Immature natural killer cell (primary cell): ENCODE data around the gene ARHGEF25. TPM values are rescaled to one million over a fixed set of nuclear protein-coding genes. Genes with fewer than 3 reads are reported as not detected.
A peak's percentile ranks its signal among the peaks of the same experiment; 100 is the strongest.
"Not testable (repeated sequence)": the region's sequence is repeated elsewhere in the genome, so short reads cannot be mapped to it uniquely, and the experiment has no call there.

Experiments used
- DNase-seq, 3 donors: peaks; one replicate each; pipeline ENCODE4 v3.0.0; 2022; ENCODE audit warnings: mixed read lengths in 1 of 3
- H3K27ac Mint-ChIP-seq, 6 donors: one replicate each; pipeline ENCODE4 v1.8.0; 2020; ENCODE audit warnings: mixed read lengths in 6 of 6, mild to moderate bottlenecking in 5 of 6, inconsistent platforms in 4 of 6, moderate library complexity in 3 of 6
- H3K27me3 Mint-ChIP-seq, 3 donors: one replicate each; pipeline ENCODE4 v1.8.0; 2020 to 2021; ENCODE audit warnings: low read depth in 3 of 3, mild to moderate bottlenecking in 3 of 3, mixed read lengths in 3 of 3, moderate library complexity in 3 of 3, inconsistent platforms in 1 of 3
- H3K36me3 Mint-ChIP-seq, 3 donors: one replicate each; pipeline ENCODE4 v1.8.0; 2020; ENCODE audit warnings: mixed read lengths in 3 of 3, inconsistent platforms in 2 of 3, mild to moderate bottlenecking in 2 of 3
- H3K4me1 Mint-ChIP-seq, 2 donors: one replicate each; pipeline ENCODE4 v1.8.0; 2020; ENCODE audit warnings: inconsistent platforms in 2 of 2, mild to moderate bottlenecking in 2 of 2, mixed read lengths in 2 of 2, moderate library complexity in 1 of 2
- H3K4me3 Mint-ChIP-seq, 5 donors: one replicate each; pipeline ENCODE4 v1.8.0; 2020; ENCODE audit warnings: mild to moderate bottlenecking in 5 of 5, mixed read lengths in 5 of 5, inconsistent platforms in 3 of 5, moderate library complexity in 3 of 5
- H3K9me3 Mint-ChIP-seq, 6 donors: one replicate each; pipeline ENCODE4 v1.8.0; 2020; ENCODE audit warnings: mild to moderate bottlenecking in 6 of 6, mixed read lengths in 6 of 6, inconsistent platforms in 4 of 6, moderate library complexity in 3 of 6
- polyA plus RNA-seq, 3 donors: library from polyadenylated mRNA; unstranded; fragments of 300-500 nt; fragmentation: Illumina TruSeq; gene quantifications; one replicate each; pipeline ENCODE4 v1.2.3, GENCODE V29; 2021

The ARHGEF25 gene
- polyA plus RNA-seq, 3 donors from 2014 or later: 0.27 TPM; not detected in 2

DNA sequence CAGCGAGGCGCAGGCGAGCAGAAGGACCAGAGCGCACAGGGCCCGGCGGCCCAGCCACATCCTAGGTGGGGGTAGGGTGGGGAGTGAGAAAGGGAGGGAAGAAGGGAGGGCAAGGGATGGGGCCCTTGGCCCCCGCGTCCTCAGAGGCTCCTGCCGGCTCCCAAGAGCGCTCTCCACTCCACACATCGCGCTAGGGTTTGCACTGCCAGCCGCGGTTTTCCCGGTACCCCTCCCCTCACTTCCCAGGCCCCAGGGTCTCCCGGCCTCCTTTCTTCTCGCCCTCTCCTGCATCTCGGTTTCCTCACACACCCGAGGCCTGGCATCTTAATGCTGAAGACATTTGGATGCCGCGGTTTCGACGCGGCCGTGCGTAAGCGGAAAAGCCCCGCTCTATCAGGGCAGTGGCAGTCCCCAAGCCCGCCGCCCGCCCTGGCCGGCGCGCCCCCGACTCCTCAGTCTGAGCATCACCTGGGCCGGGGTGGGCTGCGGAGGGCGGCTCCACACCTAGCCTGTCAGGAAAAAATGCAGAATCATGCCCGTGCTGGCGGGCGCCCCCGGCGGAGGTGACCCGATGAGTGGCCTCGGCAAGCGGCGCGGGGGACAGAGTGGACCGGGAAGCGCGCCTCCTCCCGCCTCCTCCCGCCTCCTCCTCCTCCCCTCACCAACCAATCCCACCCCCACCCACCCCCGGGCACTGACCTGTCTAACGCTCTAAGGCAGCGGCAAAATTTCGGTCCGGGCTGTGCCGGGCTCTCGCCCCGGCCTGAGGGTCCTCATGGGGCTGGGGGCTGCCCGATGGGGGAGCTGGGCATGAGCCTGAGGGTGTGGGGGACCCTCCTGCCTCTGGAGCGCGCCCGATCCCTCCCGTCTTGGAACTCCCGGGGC lies 21.1 kb downstream of the ARHGEF25 start:
- DNase-seq: no peak
- peaks cover 10 to 29% (median 12%) of the 10 kb centered on the region in 3 donors for H3K27me3 Mint-ChIP-seq
- H3K4me1 Mint-ChIP-seq: peaks cover 6 to 9% of the 10 kb centered on the region in 2 donors
- H3K36me3 Mint-ChIP-seq: no peaks in the 10 kb centered on the region
- H3K4me3 Mint-ChIP-seq: peak overlapping the region in 3 of 5 donors; percentile 46 to 74 (median 59)
- H3K27ac Mint-ChIP-seq: no peak overlapping the region
- H3K9me3 Mint-ChIP-seq: no peaks in the 10 kb centered on the region

DNA sequence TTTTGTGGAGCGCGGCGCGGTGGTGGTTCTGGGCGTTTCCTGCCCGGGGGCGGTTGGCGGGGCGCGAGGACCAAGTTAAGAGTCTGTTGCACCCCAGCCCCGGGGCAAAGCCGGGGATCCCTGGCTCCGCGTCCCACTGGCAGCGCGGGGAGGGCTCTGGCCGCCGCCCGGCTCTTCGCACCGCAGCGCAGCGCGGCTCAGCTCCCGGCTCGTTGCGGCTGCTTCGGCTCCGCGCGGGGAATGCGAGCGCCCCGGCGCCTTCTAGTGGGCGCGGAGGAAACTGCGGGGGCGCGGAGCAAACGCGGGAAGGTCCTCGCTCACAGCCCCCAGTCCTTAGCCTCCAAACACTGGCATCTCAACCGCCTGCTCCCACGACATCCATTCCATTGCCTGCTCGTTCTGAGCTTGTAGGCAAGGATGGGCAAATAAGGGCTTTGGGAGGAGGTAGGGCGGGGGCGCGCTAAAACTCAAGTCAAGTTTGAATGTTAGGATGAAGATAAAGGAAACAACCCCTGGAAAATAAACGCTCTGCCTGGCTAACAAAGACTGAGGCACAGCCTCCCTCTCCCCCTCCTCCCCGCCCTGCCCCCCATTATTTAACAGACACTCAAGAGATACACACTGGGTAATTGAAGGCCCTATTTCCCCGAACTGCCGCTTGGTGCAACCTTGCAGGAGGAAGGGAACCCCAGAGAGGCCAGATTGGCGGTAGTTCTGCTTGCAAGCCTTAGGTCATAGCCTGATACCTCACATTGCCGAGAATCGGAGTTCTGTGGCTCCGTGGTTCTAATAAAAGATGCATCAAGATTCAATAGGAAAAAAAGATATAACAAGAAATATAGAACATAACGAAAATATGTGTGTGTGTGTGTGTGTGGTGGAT lies 22.0 kb downstream of the ARHGEF25 start, which contains the start of gene B4GALNT1:
Gene B4GALNT1 (minus strand): TSS at position 244 of the 883 bp plus-strand sequence. CDS start 1,069 bp downstream, outside the sequence.
- H3K4me3 Mint-ChIP-seq: peak within 1 kb of the TSS; percentile 15 to 74 (median 67)
- peaks cover 9 to 24% (median 10%) of the 10 kb centered on the region in 3 donors for H3K27me3 Mint-ChIP-seq
- H3K4me1 Mint-ChIP-seq: peaks cover 3 to 6% of the 10 kb centered on the region in 2 donors
- H3K27ac Mint-ChIP-seq: no peak within 1 kb of the TSS
- no peaks in the 10 kb centered on the region for H3K36me3 Mint-ChIP-seq
- peak; percentile 53 to 60 (median 58) for DNase-seq
- H3K9me3 Mint-ChIP-seq: no peaks in the 10 kb centered on the region

DNA sequence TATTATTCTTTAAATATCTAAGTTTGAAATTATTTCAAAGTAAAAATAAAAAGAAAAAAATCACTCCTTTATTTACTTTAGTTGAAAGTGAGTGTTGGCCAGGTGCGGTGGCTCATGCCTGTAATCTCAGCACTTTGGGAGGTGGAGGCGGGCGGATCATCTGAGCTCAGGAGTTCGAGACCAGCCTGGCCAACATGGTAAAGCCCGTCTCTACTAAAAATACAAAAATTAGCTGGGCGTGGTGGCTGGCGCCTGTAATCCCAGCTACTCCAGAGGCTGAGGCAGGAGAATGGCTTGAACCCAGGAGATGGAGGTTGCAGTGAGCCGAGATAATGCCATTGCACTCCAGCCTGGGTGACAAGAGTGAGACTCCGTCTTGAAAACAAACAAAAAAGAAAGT lies 25.5 kb downstream of the ARHGEF25 start:
- H3K4me1 Mint-ChIP-seq, H3K36me3 Mint-ChIP-seq, DNase-seq, H3K9me3 Mint-ChIP-seq, H3K4me3 Mint-ChIP-seq, H3K27ac Mint-ChIP-seq: not testable (repeated sequence)
- H3K27me3 Mint-ChIP-seq: peaks cover 0 to 11% (median 4%) of the 10 kb centered on the region in 3 donors

DNA sequence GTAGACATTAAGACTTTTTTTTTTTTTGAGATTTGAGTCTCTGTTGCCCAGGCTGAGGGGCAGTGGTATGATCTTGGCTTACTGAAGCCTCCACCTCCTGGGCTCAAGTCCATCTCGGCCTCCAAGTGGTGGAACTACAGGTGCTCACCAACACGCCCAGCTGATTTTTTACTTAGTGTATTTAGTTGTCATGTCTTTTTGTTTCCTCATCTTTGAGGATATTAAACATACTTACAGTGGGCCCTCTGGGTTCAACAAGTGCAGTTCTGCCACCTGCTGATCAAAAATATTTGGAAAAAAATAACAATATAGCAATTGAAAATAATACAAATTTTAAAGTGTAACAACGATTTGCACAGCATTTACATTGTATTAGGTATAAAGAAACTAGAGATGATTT lies 26.1 kb downstream of the ARHGEF25 start:
- no peaks in the 10 kb centered on the region for H3K9me3 Mint-ChIP-seq
- no peak for DNase-seq
- H3K4me3 Mint-ChIP-seq: no peak overlapping the region
- peaks cover 0 to 11% (median 7%) of the 10 kb centered on the region in 3 donors for H3K27me3 Mint-ChIP-seq
- H3K36me3 Mint-ChIP-seq: no peaks in the 10 kb centered on the region
- H3K4me1 Mint-ChIP-seq: peaks cover 0 to 4% of the 10 kb centered on the region in 2 donors
- no peak overlapping the region for H3K27ac Mint-ChIP-seq

DNA sequence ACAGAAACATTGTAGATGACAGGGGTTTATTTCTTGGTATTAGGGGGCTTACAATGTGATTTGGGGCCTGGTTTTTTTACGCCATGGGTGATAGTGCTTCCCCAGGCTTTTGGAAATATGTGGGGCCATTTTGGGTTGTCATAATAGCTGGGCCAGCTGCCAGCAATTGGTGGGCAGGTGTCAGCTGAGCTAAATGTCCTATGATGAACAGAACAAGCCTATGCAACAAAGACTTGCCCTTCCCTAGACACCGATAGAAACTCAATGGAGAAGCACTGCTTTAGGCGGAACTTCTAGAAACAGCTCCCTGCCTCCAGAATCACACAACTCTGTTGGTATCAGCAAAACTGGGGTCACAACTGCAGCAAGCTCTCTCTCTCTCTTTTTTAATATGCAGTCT lies 26.9 kb downstream of the ARHGEF25 start:
- H3K4me1 Mint-ChIP-seq: peaks cover 0 to 4% of the 10 kb centered on the region in 2 donors
- H3K27ac Mint-ChIP-seq: no peak overlapping the region
- H3K27me3 Mint-ChIP-seq: peaks cover 0 to 10% (median 7%) of the 10 kb centered on the region in 3 donors
- H3K4me3 Mint-ChIP-seq: no peak overlapping the region
- no peak for DNase-seq
- H3K36me3 Mint-ChIP-seq: no peaks in the 10 kb centered on the region
- H3K9me3 Mint-ChIP-seq: no peaks in the 10 kb centered on the region

DNA sequence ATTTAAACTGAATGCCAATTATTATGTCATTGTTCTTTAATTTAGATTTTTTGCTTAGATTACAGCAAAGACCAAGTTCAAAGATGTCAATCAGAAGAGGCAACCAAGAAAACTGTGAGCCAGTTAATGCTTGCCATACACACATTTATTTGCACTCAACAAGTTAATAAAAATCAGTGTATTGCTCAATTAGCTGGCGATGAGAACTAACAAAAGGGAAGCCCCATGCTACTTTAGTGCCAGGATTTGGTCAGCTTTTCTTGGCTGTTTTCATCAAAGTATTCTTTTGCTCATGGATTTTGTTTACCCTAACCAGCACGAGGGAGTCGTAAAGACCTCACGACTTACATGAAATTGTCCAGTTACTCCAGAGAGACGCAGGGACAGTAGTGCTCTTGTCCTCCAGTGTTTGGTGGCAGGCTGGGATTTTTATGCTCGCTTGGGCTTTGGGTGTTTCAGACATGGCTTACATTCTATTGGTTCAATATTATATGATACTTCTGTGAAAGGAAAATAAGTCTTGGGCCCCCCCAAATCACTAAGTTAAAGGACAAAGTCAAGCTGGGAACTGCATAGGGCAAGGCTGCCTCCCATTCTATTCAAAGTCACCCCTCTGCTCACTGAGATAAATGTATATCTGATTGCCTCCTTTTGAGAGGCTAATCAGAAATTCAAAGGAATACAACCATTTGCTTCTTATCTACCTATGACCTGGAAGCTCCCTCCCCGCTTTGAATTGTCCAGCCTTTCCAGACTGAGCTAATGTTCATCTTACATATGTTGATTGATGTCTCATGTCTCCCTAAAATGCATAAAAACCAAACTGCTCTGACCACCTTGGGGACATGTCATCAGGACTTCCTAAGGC lies 29.2 kb downstream of the ARHGEF25 start:
- Mint-ChIP-seq H3K27me3 (peaks cover 0 to 7% (median 5%) of the 10 kb centered on the region in 3 donors), H3K4me3 (no peak overlapping the region), H3K27ac (no peak overlapping the region), H3K4me1 (no peaks in the 10 kb centered on the region), H3K36me3 (no peaks in the 10 kb centered on the region), H3K9me3 (peaks cover 0 to 3% (median 0%) of the 10 kb centered on the region in 6 donors)
- DNase-seq: no peak

DNA sequence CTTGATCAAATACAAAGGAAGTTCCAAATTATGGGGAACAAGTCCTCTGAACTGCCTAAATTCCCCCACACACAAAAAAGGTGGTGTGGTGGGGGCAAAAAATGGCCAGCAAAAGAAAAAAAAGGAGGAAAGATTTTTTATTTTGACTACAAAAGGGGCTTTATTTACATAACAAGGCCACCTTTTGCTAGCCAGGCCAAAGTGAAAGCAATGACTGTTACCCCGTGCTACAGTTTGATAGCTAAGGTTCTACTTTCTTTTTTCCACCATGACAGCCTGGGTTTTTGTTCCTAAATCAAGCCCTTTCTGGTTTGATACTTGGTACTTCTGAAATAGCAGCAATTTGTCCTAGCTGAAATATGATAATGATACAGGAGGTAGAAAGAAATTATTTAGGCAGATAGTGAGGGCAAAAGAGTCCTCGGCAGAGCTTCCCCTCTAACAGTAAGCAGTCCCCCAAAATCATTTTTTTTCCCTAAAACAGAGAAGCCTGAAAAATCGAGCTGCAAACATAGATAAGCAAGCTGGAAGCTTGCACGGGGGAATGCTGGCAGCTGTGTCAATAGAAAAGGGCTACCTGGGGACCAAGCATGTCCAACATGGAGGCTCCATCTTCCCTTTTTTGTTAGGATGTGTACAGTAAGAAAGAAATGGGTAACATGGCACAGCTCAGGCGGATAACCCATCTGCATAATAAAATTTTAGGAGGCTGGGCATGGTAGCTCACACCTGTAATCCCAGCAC lies 30.6 kb downstream of the ARHGEF25 start:
- Mint-ChIP-seq H3K27me3 (peaks cover 0 to 7% (median 5%) of the 10 kb centered on the region in 3 donors), H3K9me3 (peaks cover 0 to 5% (median 0%) of the 10 kb centered on the region in 6 donors), H3K4me3 (no peak overlapping the region)

DNA sequence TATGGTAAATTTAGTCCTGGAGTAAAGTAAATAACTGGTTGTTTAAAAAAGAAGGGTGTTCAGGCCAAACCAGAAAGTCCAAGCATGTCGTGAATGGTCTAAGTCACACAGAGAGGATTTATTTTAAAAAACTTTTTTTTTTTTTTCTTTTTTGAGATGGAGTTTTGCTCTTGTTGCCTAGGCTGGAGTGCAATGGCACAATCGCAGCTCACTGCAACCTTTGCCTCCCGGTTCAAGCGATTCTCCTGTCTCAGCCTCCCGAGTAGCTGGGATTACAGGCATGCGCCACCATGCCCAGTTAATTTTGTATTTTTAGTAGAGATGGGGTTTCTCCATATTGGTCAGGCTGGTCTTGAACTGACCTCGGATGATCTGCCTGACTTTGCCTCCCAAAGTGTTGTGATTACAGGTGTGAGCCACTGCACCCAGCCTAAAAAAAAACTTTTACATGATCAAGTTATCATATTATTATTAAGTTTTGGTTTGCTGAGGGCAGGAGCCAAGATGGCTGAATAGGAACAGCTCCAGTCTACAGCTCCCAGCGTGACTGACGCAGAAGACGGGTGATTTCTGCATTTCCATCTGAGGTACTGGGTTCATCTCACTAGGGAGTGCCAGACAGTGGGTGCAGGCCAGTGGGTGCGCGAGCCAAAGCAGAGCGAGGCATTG lies 34.9 kb downstream of the ARHGEF25 start:
- H3K9me3 Mint-ChIP-seq, H3K4me3 Mint-ChIP-seq, DNase-seq, H3K27ac Mint-ChIP-seq, H3K4me1 Mint-ChIP-seq, H3K27me3 Mint-ChIP-seq, H3K36me3 Mint-ChIP-seq: not testable (repeated sequence)

More for the DNA sequence above, 30.6 kb downstream of the ARHGEF25 start:
- H3K36me3 Mint-ChIP-seq: no peaks in the 10 kb centered on the region
- H3K27ac Mint-ChIP-seq: no peak overlapping the region
- DNase-seq: no peak
- H3K4me1 Mint-ChIP-seq: no peaks in the 10 kb centered on the region

DNA sequence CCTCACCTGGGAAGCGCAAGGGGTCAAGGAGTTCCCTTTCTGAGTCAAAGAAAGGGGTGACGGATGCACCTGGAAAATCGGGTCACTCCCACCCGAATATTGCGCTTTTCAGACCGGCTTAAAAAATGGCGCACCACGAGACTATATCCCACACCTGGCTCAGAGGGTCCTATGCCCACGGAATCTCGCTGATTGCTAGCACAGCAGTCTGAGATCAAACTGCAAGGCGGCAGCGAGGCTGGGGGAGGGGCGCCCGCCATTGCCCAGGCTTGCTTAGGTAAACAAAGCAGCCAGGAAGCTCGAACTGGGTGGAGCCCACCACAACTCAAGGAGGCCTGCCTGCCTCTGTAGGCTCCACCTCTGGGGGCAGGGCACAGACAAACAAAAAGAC lies 35.4 kb downstream of the ARHGEF25 start:
- not testable (repeated sequence) for H3K27ac Mint-ChIP-seq, H3K9me3 Mint-ChIP-seq, H3K4me1 Mint-ChIP-seq

DNA sequence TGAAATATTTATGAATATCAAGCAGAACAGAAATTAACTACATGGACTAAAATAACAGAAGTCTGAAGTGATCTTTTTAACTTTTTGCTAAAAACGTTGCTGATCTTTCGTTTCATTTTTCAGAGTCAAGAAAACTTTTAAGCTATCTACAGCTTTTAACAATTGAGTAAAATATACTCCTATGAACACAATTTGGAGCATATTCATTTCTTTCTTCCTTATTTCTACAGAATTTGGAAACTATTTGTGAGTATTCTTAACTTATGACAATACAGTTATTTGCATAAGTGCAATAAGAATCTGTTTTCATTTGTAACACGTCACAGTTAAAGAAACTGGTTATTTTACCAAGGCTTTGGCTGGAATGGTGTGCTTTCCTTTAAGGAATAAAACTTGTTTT lies 42.8 kb downstream of the ARHGEF25 start:
- Mint-ChIP-seq H3K36me3 (no peaks in the 10 kb centered on the region), H3K4me1 (no peaks in the 10 kb centered on the region), H3K9me3 (no peaks in the 10 kb centered on the region), H3K27ac (no peak overlapping the region), H3K27me3 (peaks cover 0 to 6% (median 2%) of the 10 kb centered on the region in 3 donors), H3K4me3 (no peak overlapping the region)
- DNase-seq: no peak

More for the DNA sequence above, 35.4 kb downstream of the ARHGEF25 start:
- H3K4me3 Mint-ChIP-seq, DNase-seq, H3K36me3 Mint-ChIP-seq, H3K27me3 Mint-ChIP-seq: not testable (repeated sequence)

DNA sequence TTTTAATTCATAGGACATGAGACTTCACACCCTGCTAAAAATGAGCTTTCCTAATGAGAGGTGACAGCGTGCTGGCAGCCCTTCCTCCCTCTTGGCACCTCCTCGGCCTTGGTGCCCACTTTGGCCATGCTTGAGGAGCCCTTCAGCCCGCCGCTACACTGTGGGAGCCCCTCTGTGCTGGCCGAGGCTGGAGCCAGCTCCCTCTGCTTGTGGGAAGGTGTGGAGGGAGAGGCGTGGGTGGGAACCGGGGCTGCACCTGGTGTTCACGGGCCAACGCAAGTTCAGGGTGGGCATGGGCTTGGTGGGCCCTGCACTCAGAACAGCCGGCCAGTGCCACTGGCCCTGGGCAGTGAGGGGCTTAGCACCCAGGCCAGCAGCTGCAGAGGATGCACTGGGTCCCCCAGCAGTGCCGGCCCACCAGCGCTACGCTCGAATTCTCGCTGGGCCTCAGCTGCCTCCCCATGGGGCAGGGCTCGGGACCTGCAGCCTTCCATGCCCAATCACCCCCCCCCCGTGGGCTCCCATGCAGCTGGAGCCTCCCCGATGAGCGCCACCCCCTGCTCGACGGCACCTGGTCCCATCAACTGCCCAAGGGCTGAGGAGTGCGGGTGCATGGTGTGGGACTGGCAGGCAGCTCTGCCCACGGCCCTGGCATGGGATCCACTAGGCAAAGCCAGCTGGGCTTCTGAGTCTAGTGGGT lies 44.5 kb downstream of the ARHGEF25 start:
- H3K27me3 Mint-ChIP-seq: peaks cover 0 to 6% (median 2%) of the 10 kb centered on the region in 3 donors
- H3K4me1 Mint-ChIP-seq: no peaks in the 10 kb centered on the region
- H3K9me3 Mint-ChIP-seq: no peaks in the 10 kb centered on the region
- H3K4me3 Mint-ChIP-seq: no peak overlapping the region
- DNase-seq: no peak
- no peak overlapping the region for H3K27ac Mint-ChIP-seq
- H3K36me3 Mint-ChIP-seq: no peaks in the 10 kb centered on the region

DNA sequence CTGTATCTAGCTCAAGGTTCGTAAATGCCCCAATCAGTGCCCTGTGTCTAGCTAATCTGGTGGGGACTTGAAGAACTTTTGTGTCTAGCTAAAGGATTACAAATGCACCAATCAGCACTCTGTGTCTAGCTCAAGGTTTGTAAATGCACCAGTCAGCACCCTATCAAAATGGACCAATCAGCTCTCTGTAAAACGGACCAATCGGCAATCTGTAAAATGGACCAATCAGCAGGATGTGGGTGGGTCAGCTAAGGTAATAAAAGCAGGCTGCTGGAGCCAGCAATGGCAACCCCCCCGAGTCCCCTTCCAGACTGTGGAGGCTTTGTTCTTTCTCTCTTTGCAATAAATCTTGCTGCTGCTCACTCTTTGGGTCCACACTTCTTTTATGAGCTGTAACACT lies 45.2 kb downstream of the ARHGEF25 start:
- not testable (repeated sequence) for DNase-seq, H3K27ac Mint-ChIP-seq, H3K4me3 Mint-ChIP-seq, H3K9me3 Mint-ChIP-seq, H3K36me3 Mint-ChIP-seq, H3K4me1 Mint-ChIP-seq
- peaks cover 0 to 11% (median 3%) of the 10 kb centered on the region in 3 donors for H3K27me3 Mint-ChIP-seq
